Measurements from ENCODE around the gene CHTOP. TPM values are rescaled to one million over a fixed set of nuclear protein-coding genes. Genes with fewer than 3 reads are reported as not detected.

Gene CHTOP
- polyA plus RNA-seq, 1 of the 3 experiments (the other 2 are of a cell fraction) = 84.9 TPM

Small RNAs within 50 kb of the gene (small RNA-seq; reads per million reads assigned to genes)
- gene MIR8083 = 0 reads per million in 7 experiments

Other genes with a start within 250 kb of the CHTOP start
- not detected in 2 replicates for gene S100A8, start 243.0 kb upstream of the CHTOP start, polyA plus RNA-seq (2012; rRNA removed)
- gene S100A7A, start 217.5 kb upstream of the CHTOP start, polyA plus RNA-seq (2012; rRNA removed) = not detected in 2 replicates
- not detected in 2 replicates for gene S100A7, start 173.4 kb upstream of the CHTOP start, polyA plus RNA-seq (2012; rRNA removed)
- gene S100A6, start 98.1 kb upstream of the CHTOP start, polyA plus RNA-seq (2012; rRNA removed) = 844 and 895 TPM in 2 replicates
- gene S100A5, start 93.1 kb upstream of the CHTOP start, polyA plus RNA-seq (2012; rRNA removed) = 0.15 TPM in 1 of 2 replicates, not detected in the other
- 24.6 and 25.4 TPM in 2 replicates for gene S100A4, start 88.3 kb upstream of the CHTOP start, polyA plus RNA-seq (2012; rRNA removed)
- gene S100A3, start 84.8 kb upstream of the CHTOP start, polyA plus RNA-seq (2012; rRNA removed) = 11.8 and 13.1 TPM in 2 replicates
- 27.3 and 31.4 TPM in 2 replicates for gene S100A2, start 68.2 kb upstream of the CHTOP start, polyA plus RNA-seq (2012; rRNA removed)
- gene S100A16, start 20.9 kb upstream of the CHTOP start, polyA plus RNA-seq (2012; rRNA removed) = 512 and 521 TPM in 2 replicates
- gene S100A14, start 17.7 kb upstream of the CHTOP start, polyA plus RNA-seq (2012; rRNA removed) = 0.15 TPM in 1 of 2 replicates, not detected in the other
- gene S100A13, start 6.6 kb upstream of the CHTOP start, polyA plus RNA-seq (2012; rRNA removed) = 12.3 and 17.1 TPM in 2 replicates
- 0.18 TPM in 1 of 2 replicates, not detected in the other for gene S100A1, start 5.6 kb upstream of the CHTOP start, polyA plus RNA-seq (2012; rRNA removed)
- gene SNAPIN, start 24.6 kb downstream of the CHTOP start, polyA plus RNA-seq (2012; rRNA removed) = 57.6 and 61.7 TPM in 2 replicates
- gene ILF2, start 36.9 kb downstream of the CHTOP start, polyA plus RNA-seq (2012; rRNA removed) = 189 and 236 TPM in 2 replicates
- 0.05 and 0.12 TPM in 2 replicates for gene NPR1, start 44.6 kb downstream of the CHTOP start, polyA plus RNA-seq (2012; rRNA removed)
- 64.3 and 80.9 TPM in 2 replicates for gene INTS3, start 94.0 kb downstream of the CHTOP start, polyA plus RNA-seq (2012; rRNA removed)
- 7.6 and 9.0 TPM in 2 replicates for gene SLC27A3, start 141.3 kb downstream of the CHTOP start, polyA plus RNA-seq (2012; rRNA removed)